Activated CD4-positive, alpha-beta T cell treated with anti-CD3 and anti-CD28 coated beads, Interleukin-2, amount 10 ng/mL, durations not matched to agents 24 days and 14 days (primary cell): ENCODE data around the gene PUS10. TPM values are rescaled to one million over a fixed set of nuclear protein-coding genes. Genes with fewer than 3 reads are reported as not detected.
"Not testable (repeated sequence)": the region's sequence is repeated elsewhere in the genome, so short reads cannot be mapped to it uniquely, and the experiment has no call there.

ENCODE experiments used
- DNase-seq: peaks from one replicate; pipeline ENCODE4 v3.0.0; 2022
- H3K27ac Mint-ChIP-seq: one replicate; pipeline ENCODE4 v1.8.0; 2022; ENCODE audit warnings: mild to moderate bottlenecking, mixed read lengths
- H3K27me3 Mint-ChIP-seq: one replicate; pipeline ENCODE4 v1.8.0; 2022; ENCODE audit warnings: mixed read lengths
- H3K36me3 Mint-ChIP-seq: one replicate; pipeline ENCODE4 v1.8.0; 2022; ENCODE audit warnings: low read depth, mild to moderate bottlenecking, mixed read lengths
- H3K4me1 Mint-ChIP-seq: one replicate; pipeline ENCODE4 v1.8.0; 2021; ENCODE audit warnings: mixed read lengths
- H3K4me3 Mint-ChIP-seq: one replicate; pipeline ENCODE4 v1.8.0; 2022; ENCODE audit warnings: mild to moderate bottlenecking, moderate library complexity, mixed read lengths
- H3K9me3 Mint-ChIP-seq: one replicate; pipeline ENCODE4 v1.8.0; 2021; ENCODE audit warnings: mixed read lengths
- intact Hi-C: fragments of 100-400 bp; cut with micrococcal nuclease; formaldehyde crosslinking; loops from one replicate; pipeline ENCODE4 v1.15.1; 2023
- total RNA-seq: library from RNA; stranded (reverse); gene quantifications from 2 replicates; pipeline ENCODE4 v1.2.3, GENCODE V29; 2022

Gene PUS10
- total RNA-seq, 1 donor from 2014 or later = 8.4 TPM

DNA sequence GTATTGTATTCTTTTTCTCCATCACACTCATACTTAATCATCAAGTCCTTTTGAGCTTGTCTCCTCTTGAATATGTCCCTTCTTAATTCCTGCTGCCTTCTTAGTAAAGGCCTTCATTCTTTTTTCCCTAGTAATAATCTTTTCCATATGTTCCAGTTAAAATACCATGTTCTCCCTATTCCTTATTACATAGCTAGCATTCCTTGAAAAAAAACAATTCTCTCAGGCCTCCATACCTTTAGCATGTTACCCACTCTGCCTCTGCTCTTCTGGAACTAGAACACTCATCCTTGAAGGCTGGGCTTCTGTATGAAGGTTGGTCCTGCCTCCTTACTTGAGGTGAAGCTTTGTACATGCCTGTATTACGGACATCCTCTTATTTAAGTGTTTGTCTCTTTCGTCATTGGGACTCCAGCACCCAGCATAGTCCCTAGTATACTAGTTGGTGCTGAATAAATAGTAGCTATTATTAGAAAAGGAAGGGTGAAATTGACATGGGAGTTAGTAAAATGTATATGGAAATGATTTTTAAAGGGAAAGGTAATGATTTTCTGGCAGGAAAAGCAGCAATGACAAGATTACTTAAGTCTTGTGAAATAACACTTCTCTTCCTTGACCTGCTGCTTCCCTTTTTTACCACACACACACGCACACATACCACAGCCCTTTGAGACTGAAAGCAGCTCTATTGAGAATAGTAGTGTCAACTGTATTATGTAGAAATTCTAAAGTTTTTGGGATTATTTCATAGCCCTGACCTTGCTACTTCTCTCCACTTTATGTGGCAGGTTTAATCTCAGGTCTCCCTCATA, 91.1 kb downstream of the PUS10 start:
- no peaks in the 10 kb centered on the region for H3K27me3 Mint-ChIP-seq
- H3K4me1 Mint-ChIP-seq = peaks cover 13% of the 10 kb centered on the region
- H3K9me3 Mint-ChIP-seq = peaks cover 6% of the 10 kb centered on the region
- peak overlapping the region; percentile 2 for H3K27ac Mint-ChIP-seq
- intact Hi-C loops = no loop called here
- H3K36me3 Mint-ChIP-seq = peaks cover 61% of the 10 kb centered on the region
- DNase-seq = no peak
- H3K4me3 Mint-ChIP-seq = no peak overlapping the region

DNA sequence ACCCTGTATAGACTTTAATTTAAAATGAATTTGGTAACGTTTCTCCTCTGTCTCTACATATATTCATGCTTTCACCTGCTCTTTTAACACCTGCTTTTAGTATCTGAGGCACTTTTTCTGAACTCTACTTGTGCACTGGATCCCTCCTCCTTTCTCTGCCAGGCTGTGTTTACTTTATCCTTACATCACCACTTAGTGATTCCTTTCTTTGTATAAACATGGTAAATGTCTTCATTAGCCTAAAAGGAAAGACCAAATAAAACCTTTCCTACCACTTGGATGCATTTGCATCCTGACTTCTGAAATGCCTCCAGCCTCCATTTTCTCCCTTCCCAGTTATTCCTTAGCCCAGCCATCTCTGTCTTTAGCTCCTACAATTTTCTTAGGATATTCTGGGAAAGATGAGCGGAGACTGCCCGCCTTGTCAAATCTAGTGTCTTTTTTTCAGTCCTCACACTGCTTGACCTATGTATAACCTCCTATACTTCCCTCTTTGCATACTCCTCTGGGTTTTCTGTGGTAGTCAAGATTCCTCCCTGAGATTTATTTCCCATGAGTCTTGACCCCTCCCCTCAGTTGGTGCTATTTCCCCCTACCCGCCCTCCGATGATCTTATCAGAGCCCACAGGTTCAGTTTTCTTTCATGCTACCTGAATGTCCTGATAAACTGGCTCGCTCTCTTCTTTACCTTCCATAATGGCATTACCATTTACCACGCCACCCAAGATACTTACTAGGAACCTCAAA, 91.9 kb downstream of the PUS10 start:
- Mint-ChIP-seq H3K4me1 (peaks cover 11% of the 10 kb centered on the region), H3K36me3 (peaks cover 59% of the 10 kb centered on the region), H3K27ac (peak overlapping the region; percentile 2), H3K9me3 (peaks cover 6% of the 10 kb centered on the region), H3K4me3 (no peak overlapping the region), H3K27me3 (no peaks in the 10 kb centered on the region)
- DNase-seq = no peak
- intact Hi-C loops = no loop called here

DNA sequence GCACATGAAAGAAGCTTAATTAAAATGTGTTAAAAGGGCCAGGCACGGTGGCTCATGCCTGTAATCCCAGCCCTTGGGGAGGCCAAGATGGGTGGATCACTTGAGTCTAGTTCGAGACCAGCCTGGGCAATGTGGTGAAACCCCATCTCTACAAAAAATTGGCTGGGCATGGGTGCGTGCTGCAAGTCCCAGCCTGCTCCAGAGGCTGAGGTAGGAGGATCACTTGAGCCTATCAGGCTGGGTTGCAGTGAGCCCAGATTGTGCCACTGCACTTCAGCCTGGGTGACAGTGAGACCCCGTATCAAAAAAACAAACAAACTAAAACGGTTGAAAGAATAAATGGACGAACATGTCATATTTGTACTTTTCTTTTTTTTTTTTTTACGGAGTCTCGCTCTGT, 110.7 kb downstream of the PUS10 start:
- Mint-ChIP-seq H3K9me3 (no peaks in the 10 kb centered on the region), H3K36me3 (peaks cover 54% of the 10 kb centered on the region), H3K27me3 (no peaks in the 10 kb centered on the region), H3K27ac (no peak overlapping the region), H3K4me1 (peaks cover 15% of the 10 kb centered on the region), H3K4me3 (no peak overlapping the region)
- intact Hi-C loops = no loop called here
- DNase-seq = no peak

DNA sequence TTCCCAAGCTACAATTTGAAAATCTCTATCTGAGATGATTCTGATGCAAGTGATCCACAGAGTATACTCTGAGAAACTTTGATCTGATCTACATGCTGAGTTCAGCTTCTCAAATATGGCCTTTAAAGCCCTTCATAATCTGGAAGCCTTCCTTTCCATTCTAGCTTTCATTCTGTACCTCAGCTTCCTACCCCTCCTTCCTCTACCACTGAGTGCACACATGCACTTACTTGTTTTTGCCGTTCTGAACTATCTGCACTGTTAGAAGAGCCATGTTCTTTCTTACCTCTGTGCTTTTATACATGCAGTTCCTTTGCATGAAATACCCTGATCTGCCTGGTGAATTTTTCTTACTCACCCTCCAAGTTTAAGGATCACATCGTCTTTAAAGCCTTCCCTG, 111.7 kb downstream of the PUS10 start:
- no peak for DNase-seq
- Mint-ChIP-seq H3K4me1 (peaks cover 19% of the 10 kb centered on the region), H3K27me3 (no peaks in the 10 kb centered on the region), H3K9me3 (no peaks in the 10 kb centered on the region), H3K4me3 (no peak overlapping the region), H3K36me3 (peaks cover 58% of the 10 kb centered on the region), H3K27ac (peak overlapping the region; percentile 19)
- intact Hi-C loops = no loop called here

DNA sequence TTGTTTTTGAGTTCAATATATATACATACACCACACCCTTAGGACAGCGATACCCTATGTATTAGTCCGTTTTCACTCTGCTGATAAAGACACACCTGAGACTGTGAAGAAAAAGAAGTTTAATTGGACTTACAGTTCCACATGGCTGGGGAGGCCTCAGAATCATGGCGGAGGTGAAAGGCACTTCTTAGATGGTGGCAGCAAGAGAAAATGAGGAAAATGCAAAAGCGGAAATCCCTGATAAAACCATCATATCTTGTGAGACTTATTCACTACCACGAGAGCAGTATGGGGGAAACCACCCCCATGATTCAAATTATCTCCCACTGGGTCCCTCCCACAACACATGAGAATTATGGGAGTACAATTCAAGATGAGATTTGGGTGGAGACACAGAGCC, 112.2 kb downstream of the PUS10 start:
- peak overlapping the region; percentile 43 for H3K4me3 Mint-ChIP-seq
- H3K4me1 Mint-ChIP-seq = peaks cover 21% of the 10 kb centered on the region
- H3K27me3 Mint-ChIP-seq, H3K9me3 Mint-ChIP-seq, DNase-seq, intact Hi-C loops: not testable (repeated sequence)
- H3K36me3 Mint-ChIP-seq = peaks cover 60% of the 10 kb centered on the region
- peak overlapping the region; percentile 19 for H3K27ac Mint-ChIP-seq

DNA sequence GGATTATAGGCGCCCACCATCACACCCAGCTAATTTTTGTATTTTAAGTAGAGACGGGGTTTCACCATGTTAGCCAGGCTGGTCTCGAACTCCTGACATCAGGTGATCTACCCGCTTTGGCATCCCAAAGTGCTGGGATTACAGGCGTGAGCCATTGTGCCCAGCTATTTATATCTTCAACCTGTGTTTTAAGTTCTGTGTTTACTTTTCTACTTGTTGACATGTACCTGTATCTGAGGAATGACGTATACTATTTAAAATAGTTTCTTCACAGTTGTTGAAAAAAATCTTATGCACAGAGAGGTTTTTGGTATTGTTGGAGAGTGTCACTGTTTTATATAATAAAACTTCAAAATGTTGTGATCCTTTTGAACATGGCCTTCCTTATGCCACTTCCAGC, 116.8 kb downstream of the PUS10 start:
- intact Hi-C loops, H3K9me3 Mint-ChIP-seq, DNase-seq, H3K27me3 Mint-ChIP-seq, H3K4me3 Mint-ChIP-seq: not testable (repeated sequence)
- peak overlapping the region; percentile 53 for H3K27ac Mint-ChIP-seq
- H3K36me3 Mint-ChIP-seq = peaks cover 75% of the 10 kb centered on the region
- peaks cover 44% of the 10 kb centered on the region for H3K4me1 Mint-ChIP-seq

DNA sequence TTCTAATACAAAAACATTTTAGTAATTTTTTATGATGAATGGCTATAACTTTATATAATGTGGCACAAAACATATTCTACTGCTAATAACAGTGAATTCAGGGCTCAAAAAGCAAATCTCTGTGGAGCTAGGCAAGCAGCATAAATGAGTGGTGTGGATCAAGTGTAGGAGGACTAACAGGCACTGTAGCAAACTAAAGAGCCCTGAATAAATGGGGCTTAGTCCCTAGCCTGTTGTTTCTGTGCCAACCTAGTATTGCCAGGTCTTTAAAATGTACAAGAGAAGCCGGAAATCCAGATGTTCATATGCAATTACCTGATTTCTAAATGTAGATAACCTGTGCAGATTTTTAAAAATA, 118.2 kb downstream of the PUS10 start:
- Mint-ChIP-seq H3K4me3 (peak overlapping the region; percentile 58), H3K36me3 (peaks cover 67% of the 10 kb centered on the region), H3K27me3 (no peaks in the 10 kb centered on the region), H3K9me3 (no peaks in the 10 kb centered on the region), H3K27ac (peak overlapping the region; percentile 90), H3K4me1 (peaks cover 35% of the 10 kb centered on the region)
- DNase-seq = no peak
- intact Hi-C loops = loop anchor here (1.0 to 2.0 kb wide), 7 partner anchors 9 to 117 kb away; partner anchors contain the start of genes PEX13 and REL

DNA sequence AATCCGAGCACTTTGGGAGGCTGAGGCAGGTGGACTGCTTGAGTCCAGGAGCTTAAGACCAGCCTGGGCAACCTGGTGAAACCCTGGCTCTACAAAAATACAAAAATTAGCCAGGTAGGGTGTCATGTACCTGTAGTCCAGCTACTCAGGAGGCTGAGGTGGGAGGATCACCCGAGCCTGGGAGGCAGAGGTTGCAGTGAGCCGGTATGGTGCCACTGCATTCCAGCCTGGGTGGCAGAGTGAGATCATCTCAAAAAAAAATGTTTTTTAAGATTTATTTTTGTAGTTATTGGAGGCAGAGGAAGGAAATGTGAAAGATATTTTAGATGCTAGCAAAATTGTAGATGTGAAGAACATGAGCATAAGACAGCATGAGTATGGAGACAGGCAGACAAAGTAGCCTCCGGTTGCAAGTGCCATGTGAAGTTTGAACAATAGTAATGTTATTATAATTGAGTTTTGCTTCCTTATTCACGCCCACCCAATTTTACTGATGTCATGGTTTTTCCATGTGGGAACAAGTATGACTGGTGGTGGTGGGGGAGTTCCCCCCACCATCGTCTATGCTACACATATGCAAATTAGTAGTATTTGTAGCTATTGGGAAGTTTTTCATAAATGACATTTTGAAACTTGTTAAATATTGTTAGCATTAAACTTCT, 118.7 kb downstream of the PUS10 start:
- Mint-ChIP-seq H3K36me3 (peaks cover 67% of the 10 kb centered on the region), H3K4me3 (peak overlapping the region; percentile 58), H3K27ac (peak overlapping the region; percentile 90), H3K27me3 (no peaks in the 10 kb centered on the region), H3K9me3 (no peaks in the 10 kb centered on the region), H3K4me1 (peaks cover 37% of the 10 kb centered on the region)
- DNase-seq = no peak
- intact Hi-C loops = loop anchor here (1.0 to 2.0 kb wide), 7 partner anchors 8 to 117 kb away; partner anchors contain the start of genes PEX13 and REL

DNA sequence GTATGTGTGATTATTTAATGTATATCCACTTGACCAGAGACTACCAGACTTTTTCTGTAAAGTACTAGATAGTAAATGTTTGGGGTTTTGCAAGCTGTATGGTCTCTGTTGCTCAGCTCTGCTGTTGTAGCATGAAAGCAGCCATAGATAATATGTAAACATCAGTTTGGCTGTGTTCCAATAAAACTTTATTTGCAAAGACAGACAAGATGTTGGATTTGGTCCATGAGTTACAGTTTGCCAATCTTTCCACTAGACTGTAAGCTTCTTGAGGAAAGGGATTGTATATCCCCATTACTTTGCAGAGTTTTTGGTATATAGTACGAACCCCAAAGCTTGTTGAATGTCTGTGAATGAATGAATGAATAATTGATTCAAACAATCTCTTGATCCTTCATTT, 119.5 kb downstream of the PUS10 start:
- Mint-ChIP-seq H3K4me1 (peaks cover 41% of the 10 kb centered on the region), H3K9me3 (no peaks in the 10 kb centered on the region), H3K36me3 (peaks cover 71% of the 10 kb centered on the region), H3K27ac (peak overlapping the region; percentile 29), H3K4me3 (peak overlapping the region; percentile 40), H3K27me3 (no peaks in the 10 kb centered on the region)
- intact Hi-C loops = loop anchor here (2.0 kb wide), 1 partner anchor 118 kb away; the partner anchor contains the start of gene PEX13
- DNase-seq = no peak

Other genes with a start within 250 kb of the PUS10 start
- gene REL, start 136.7 kb downstream of the PUS10 start, total RNA-seq = 84.9 and 88.7 TPM in 2 replicates
- 18.8 and 19.7 TPM in 2 replicates for gene PEX13, start 535 bp downstream of the PUS10 start, total RNA-seq
- 3.1 and 3.4 TPM in 2 replicates for gene SANBR, start 47.6 kb upstream of the PUS10 start, total RNA-seq
- 5.7 and 8.7 TPM in 2 replicates for gene C2orf74, start 143.9 kb upstream of the PUS10 start, total RNA-seq